HCT116 (cell line): ENCODE data around the gene PHF2.

Experiments
- CEBPB ChIP-seq: IDR thresholded peaks from 2 replicates; pipeline ENCODE4 v1.6.1; 2012; ENCODE audit warnings: low read depth
- CTCF ChIP-seq, 3 experiments: fragments of 200-600 bp in 1 of 3; sonication (generic) in 1 of 3; IDR thresholded peaks in 2 of 3; conservative IDR thresholded peaks in 1 of 3; 2 replicates each; pipeline ENCODE4 v1.5.1; 2012 to 2017; ENCODE audit warnings: low read depth in 2 of 3, low read length in 2 of 3, antibody characterized with exemption in 1 of 3, borderline replicate concordance in 1 of 3, control low read depth in 1 of 3, mild to moderate bottlenecking in 1 of 3, mixed read lengths in 1 of 3, mixed run types in 1 of 3, moderate library complexity in 1 of 3; ENCODE audit not compliant: insufficient read depth in 1 of 3
- EZH2 ChIP-seq: fragments of 200-600 bp; sonication (generic); IDR thresholded peaks from 2 replicates; pipeline ENCODE4 v1.6.1; 2017; ENCODE audit warnings: antibody characterized with exemption, mixed run types
- EZH2phosphoT487 ChIP-seq: fragments of 200-600 bp; IDR thresholded peaks from 2 replicates; pipeline ENCODE4 v1.6.1; 2018; ENCODE audit warnings: antibody characterized with exemption, borderline replicate concordance
- FOSL1 ChIP-seq: IDR thresholded peaks from 2 replicates; pipeline ENCODE4 v1.6.1; 2012; ENCODE audit warnings: low read depth
- POLR2A ChIP-seq: IDR thresholded peaks from 2 replicates; pipeline ENCODE4 v1.7.0; 2011; ENCODE audit warnings: borderline replicate concordance; ENCODE audit not compliant: insufficient read depth, insufficient read length; ENCODE audit errors: extremely low read depth
- REST ChIP-seq: IDR thresholded peaks from 2 replicates; pipeline ENCODE4 v1.6.1; 2012; ENCODE audit warnings: low read depth
- SIN3A ChIP-seq: IDR thresholded peaks from 2 replicates; pipeline ENCODE4 v1.6.1; 2012; ENCODE audit warnings: low read depth
- SRF ChIP-seq: IDR thresholded peaks from 2 replicates; pipeline ENCODE4 v1.6.1; 2012; ENCODE audit warnings: low read depth
- TCF7L2 ChIP-seq: IDR thresholded peaks from 2 replicates; pipeline ENCODE4 v1.7.0; 2011; ENCODE audit warnings: borderline replicate concordance, inconsistent platforms; ENCODE audit not compliant: insufficient read depth, insufficient read length; ENCODE audit errors: extremely low read depth
- YY1 ChIP-seq: IDR thresholded peaks from 2 replicates; pipeline ENCODE4 v1.6.1; 2011; ENCODE audit warnings: low read length, low read depth, moderate library complexity, mild to moderate bottlenecking; ENCODE audit not compliant: insufficient replicate concordance; ENCODE audit errors: extremely low read depth
- ZNF274 ChIP-seq: fragments of 200-500 bp; sonication (Bioruptor generic); IDR thresholded peaks from 2 replicates; pipeline ENCODE4 v1.6.1; 2014; ENCODE audit warnings: mild to moderate bottlenecking, low read depth, low read length, inconsistent platforms
- TF ChIP-seq, protein P1 (sequence below): IDR thresholded peaks from 2 replicates; pipeline ENCODE4 v1.6.1; 2012
- TF ChIP-seq, protein P2 (sequence below): IDR thresholded peaks from 2 replicates; pipeline ENCODE4 v1.6.1; 2011; ENCODE audit warnings: mild to moderate bottlenecking, low read length, moderate library complexity; ENCODE audit not compliant: insufficient replicate concordance; ENCODE audit errors: extremely low read depth

DNA sequence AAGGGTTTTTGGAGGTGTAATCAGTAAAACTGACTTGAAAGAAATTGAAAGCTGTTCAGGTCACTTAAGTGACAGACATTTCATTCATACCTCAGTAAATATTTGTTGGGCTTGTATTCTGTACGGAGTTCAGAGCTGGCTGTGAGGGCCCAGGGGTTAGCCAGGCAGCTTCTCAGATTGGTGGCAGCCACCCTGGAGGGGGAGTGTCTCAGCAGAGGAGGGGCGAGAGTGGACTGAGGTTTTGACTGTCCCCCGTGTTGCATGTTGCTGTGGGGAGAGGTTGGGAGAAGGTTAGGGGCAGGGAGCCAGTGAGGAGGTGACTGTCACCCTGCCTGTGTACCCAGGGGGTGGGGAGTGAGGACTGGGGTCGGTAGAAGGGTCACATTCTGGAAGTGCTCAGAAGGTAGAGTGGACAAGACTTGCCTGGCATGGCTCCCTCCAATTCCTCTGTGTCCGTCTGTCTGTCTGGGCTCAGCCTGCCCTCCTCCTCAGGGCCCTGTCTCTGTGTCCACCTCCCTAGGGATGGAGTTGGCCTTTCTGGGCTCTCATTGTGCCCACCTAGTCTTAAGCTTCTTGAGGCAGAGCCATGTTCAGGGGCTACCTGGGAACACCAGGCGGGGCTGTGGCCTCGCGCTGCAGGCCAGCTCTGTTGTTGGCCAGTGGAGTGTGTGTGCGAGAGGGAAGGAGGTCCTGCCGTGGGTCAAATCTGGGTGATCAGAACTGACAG lies 4.4 kb downstream of the PHF2 start:
- no peak for TF ChIP-seq FOSL1
- no peak for TF ChIP-seq CTCF (IDR thresholded peaks at IDR 0.05 in 2 of 3, conservative IDR thresholded peaks at IDR 0.05 in 1 of 3; ENCODE audit: borderline replicate concordance in 1 of 3, insufficient read depth in 1 of 3, low read depth in 2 of 3, low read length in 2 of 3)
- TF ChIP-seq SRF: no peak
- no peak for TF ChIP-seq SIN3A
- TF ChIP-seq, protein P1, sequence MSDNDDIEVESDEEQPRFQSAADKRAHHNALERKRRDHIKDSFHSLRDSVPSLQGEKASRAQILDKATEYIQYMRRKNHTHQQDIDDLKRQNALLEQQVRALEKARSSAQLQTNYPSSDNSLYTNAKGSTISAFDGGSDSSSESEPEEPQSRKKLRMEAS: no peak
- no peak for TF ChIP-seq POLR2A
- TF ChIP-seq YY1: no peak
- no peak for TF ChIP-seq ZNF274
- TF ChIP-seq CEBPB: no peak
- no peak for TF ChIP-seq EZH2
- no peak for TF ChIP-seq EZH2phosphoT487
- TF ChIP-seq REST: no peak
- TF ChIP-seq TCF7L2: no peak
- TF ChIP-seq, protein P2, sequence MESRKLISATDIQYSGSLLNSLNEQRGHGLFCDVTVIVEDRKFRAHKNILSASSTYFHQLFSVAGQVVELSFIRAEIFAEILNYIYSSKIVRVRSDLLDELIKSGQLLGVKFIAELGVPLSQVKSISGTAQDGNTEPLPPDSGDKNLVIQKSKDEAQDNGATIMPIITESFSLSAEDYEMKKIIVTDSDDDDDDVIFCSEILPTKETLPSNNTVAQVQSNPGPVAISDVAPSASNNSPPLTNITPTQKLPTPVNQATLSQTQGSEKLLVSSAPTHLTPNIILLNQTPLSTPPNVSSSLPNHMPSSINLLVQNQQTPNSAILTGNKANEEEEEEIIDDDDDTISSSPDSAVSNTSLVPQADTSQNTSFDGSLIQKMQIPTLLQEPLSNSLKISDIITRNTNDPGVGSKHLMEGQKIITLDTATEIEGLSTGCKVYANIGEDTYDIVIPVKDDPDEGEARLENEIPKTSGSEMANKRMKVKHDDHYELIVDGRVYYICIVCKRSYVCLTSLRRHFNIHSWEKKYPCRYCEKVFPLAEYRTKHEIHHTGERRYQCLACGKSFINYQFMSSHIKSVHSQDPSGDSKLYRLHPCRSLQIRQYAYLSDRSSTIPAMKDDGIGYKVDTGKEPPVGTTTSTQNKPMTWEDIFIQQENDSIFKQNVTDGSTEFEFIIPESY: no peak
